ENCODE measurements around the gene RAD51AP2. TPM values are rescaled to one million over a fixed set of nuclear protein-coding genes. Genes with fewer than 3 reads are reported as not detected.

RAD51AP2 gene
- total and polyA plus RNA-seq, 10 of the 15 experiments (the other 5 are each of a cell fraction or from before 2014, with no cell fraction given): under 0.01 to 0.02 TPM; not detected in 8

DNA sequence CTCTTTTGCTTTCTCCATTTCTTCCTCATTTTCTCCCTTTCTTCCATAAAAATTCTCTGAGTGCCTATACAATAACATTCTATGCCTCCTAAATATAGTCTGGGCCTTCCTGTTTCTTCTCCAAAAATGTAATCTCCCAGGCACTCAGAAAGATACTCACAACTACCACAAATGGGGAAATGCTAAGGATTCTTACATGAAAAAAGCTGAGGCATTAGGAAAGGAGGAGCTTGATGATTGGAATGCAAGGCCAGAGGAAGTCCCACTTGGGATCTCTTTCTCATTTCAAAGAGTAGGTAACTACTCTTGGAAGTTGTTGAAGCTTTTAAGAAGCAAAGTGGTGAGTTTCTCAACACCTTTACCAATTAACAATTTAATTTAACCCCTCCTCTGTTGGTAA is 25.6 kb upstream of the RAD51AP2 start (continued):
- TF ChIP-seq MLLT1 (IDR thresholded peaks at IDR 0.05) (no peak), MTA3 (IDR thresholded peaks at IDR 0.05; ENCODE audit: borderline replicate concordance, low read length) (no peak), YBX1 (IDR thresholded peaks at IDR 0.05) (no peak), LARP7 (IDR thresholded peaks at IDR 0.05) (no peak)

GRCh38 chr2:17543131-17543660 is 25.0 kb upstream of the RAD51AP2 start:
- ChIA-PET CTCF (no interaction called here), SMC1A (ENCODE audit: uncharacterized antibody, unreplicated experiment) (no interaction called here), RAD21 (ENCODE audit: unreplicated experiment) (no interaction called here), POLR2A (no interaction called here)
- TF ChIP-seq BMI1 (IDR thresholded peaks at IDR 0.05; ENCODE audit: borderline replicate concordance): no peak
- TF ChIP-seq JUNB (IDR thresholded peaks at IDR 0.05): no peak
- TF ChIP-seq, protein P1, sequence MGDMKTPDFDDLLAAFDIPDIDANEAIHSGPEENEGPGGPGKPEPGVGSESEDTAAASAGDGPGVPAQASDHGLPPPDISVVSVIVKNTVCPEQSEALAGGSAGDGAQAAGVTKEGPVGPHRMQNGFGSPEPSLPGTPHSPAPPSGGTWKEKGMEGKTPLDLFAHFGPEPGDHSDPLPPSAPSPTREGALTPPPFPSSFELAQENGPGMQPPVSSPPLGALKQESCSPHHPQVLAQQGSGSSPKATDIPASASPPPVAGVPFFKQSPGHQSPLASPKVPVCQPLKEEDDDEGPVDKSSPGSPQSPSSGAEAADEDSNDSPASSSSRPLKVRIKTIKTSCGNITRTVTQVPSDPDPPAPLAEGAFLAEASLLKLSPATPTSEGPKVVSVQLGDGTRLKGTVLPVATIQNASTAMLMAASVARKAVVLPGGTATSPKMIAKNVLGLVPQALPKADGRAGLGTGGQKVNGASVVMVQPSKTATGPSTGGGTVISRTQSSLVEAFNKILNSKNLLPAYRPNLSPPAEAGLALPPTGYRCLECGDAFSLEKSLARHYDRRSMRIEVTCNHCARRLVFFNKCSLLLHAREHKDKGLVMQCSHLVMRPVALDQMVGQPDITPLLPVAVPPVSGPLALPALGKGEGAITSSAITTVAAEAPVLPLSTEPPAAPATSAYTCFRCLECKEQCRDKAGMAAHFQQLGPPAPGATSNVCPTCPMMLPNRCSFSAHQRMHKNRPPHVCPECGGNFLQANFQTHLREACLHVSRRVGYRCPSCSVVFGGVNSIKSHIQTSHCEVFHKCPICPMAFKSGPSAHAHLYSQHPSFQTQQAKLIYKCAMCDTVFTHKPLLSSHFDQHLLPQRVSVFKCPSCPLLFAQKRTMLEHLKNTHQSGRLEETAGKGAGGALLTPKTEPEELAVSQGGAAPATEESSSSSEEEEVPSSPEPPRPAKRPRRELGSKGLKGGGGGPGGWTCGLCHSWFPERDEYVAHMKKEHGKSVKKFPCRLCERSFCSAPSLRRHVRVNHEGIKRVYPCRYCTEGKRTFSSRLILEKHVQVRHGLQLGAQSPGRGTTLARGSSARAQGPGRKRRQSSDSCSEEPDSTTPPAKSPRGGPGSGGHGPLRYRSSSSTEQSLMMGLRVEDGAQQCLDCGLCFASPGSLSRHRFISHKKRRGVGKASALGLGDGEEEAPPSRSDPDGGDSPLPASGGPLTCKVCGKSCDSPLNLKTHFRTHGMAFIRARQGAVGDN (IDR thresholded peaks at IDR 0.05): no peak
- TF ChIP-seq RFX5 (IDR thresholded peaks at IDR 0.05; ENCODE audit: low read depth, low read length): no peak
- TF ChIP-seq TARDBP (IDR thresholded peaks at IDR 0.05; ENCODE audit: borderline replicate concordance): no peak
- no peak for TF ChIP-seq POLR2AphosphoS2 (IDR thresholded peaks at IDR 0.05; ENCODE audit: low read depth, low read length)
- TF ChIP-seq CHD1 (IDR thresholded peaks at IDR 0.05; ENCODE audit: low read depth, low read length): no peak
- no peak overlapping the region for H3K27ac ChIP-seq (ENCODE audit: control insufficient read depth, insufficient read depth)
- no peak overlapping the region for H3K4me3 ChIP-seq
- no peaks in the 10 kb centered on the region for H3K79me2 ChIP-seq (ENCODE audit: control insufficient read depth, insufficient read depth, low read length)
- peaks cover 11 to 13% of the 10 kb centered on the region in 2 experiments for H3K27me3 ChIP-seq (replicated peaks in 1 of 2; ENCODE audit: control insufficient read depth in 2 of 2, insufficient read depth in 2 of 2, low read length in 1 of 2)
- H3K9me3 ChIP-seq (replicated peaks; ENCODE audit: control insufficient read depth, insufficient read depth, low read length): no peaks in the 10 kb centered on the region
- no peak for ATAC-seq
- no peaks in the 10 kb centered on the region for H3K36me3 ChIP-seq (ENCODE audit: control insufficient read depth in 2 of 2, insufficient read depth in 2 of 2, low read length in 1 of 2)
- 43% methylated on average over 6 of the region's 6 CpGs for WGBS (ENCODE audit: insufficient coverage, insufficient replicate concordance, low lambda C conversion rate, missing lambda C conversion rate)
- H2AFZ ChIP-seq (ENCODE audit: control insufficient read depth, low read depth, low read length): no peak overlapping the region
- no peaks in the 10 kb centered on the region for H4K20me1 ChIP-seq (ENCODE audit: control insufficient read depth, insufficient read depth)
- no peak for FAIRE-seq
- BruUV-seq (replicated peaks): no TSS peak
- intact Hi-C loops (cut with micrococcal nuclease; ENCODE audit: unreplicated experiment) (no loop called here), in situ Hi-C loops (cut with MboI) (no loop called here)
- no peak overlapping the region for H3K4me2 ChIP-seq (ENCODE audit: control insufficient read depth, insufficient read depth)
- H3K4me1 ChIP-seq (ENCODE audit: control insufficient read depth, insufficient read depth, low read length): no peaks in the 10 kb centered on the region
- DNase-seq (ENCODE audit: low read depth, low spot score): no peak
- no peak overlapping the region for H3K9ac ChIP-seq (ENCODE audit: control insufficient read depth, insufficient read depth, low read length)
